OCI-LY3 (cell line): ENCODE results near the gene P3H2.

ENCODE experiments used
- H2AFZ ChIP-seq: fragments of 200-600, 300-600 bp; shearing (Covaris generic); 2 replicates; pipeline ENCODE4 v1.6.0; 2014; ENCODE audit warnings: antibody characterized with exemption, low read depth, low read length
- H3K27ac ChIP-seq: fragments of 200-600, 300-600 bp; sonication (generic); 2 replicates; pipeline ENCODE4 v1.5.1; 2014; ENCODE audit warnings: mild to moderate bottlenecking, low read length, moderate library complexity, mixed read lengths
- H3K27me3 ChIP-seq: fragments of 200-600, 300-600 bp; sonication (generic); 2 replicates; pipeline ENCODE4 v1.6.1; 2014; ENCODE audit warnings: low read depth, low read length, mixed read lengths
- H3K36me3 ChIP-seq: fragments of 200-600, 300-600 bp; sonication (generic); replicated peaks from 2 replicates; pipeline ENCODE3; 2014; ENCODE audit warnings: low read depth, low read length, mixed read lengths
- H3K4me1 ChIP-seq: fragments of 300-600, 200-600 bp; sonication (generic); 2 replicates; pipeline ENCODE4 v1.6.1; 2014; ENCODE audit warnings: low read length, mixed read lengths
- H3K4me2 ChIP-seq: fragments of 200-600, 300-600 bp; sonication (generic); 2 replicates; pipeline ENCODE4 v1.6.1; 2014; ENCODE audit warnings: low read length, mixed read lengths
- H3K4me3 ChIP-seq: fragments of 300-600, 200-600 bp; sonication (generic); 2 replicates; pipeline ENCODE4 v1.5.1; 2014; ENCODE audit warnings: antibody characterized with exemption, mild to moderate bottlenecking, low read length, moderate library complexity
- H3K79me2 ChIP-seq: fragments of 300-600, 200-600 bp; shearing (Covaris generic); 2 replicates; pipeline ENCODE4 v1.6.1; 2014; ENCODE audit warnings: mild to moderate bottlenecking, low read length, mixed read lengths
- H3K9ac ChIP-seq: fragments of 300-600, 200-600 bp; shearing (Covaris generic); 2 replicates; pipeline ENCODE4 v1.6.0; 2014; ENCODE audit warnings: mild to moderate bottlenecking, low read length, moderate library complexity
- H3K9me3 ChIP-seq: fragments of 200-600, 300-600 bp; shearing (Covaris generic); 2 replicates; pipeline ENCODE4 v1.6.1; 2014; ENCODE audit warnings: low read length, mixed read lengths; ENCODE audit not compliant: insufficient read depth
- H4K20me1 ChIP-seq: fragments of 200-600, 300-600 bp; sonication (generic); 2 replicates; pipeline ENCODE4 v1.6.1; 2016; ENCODE audit warnings: low read length, mixed read lengths; ENCODE audit not compliant: insufficient read depth
- CTCF ChIP-seq: fragments of 200-600, 300-600 bp; sonication (generic); IDR thresholded peaks from 2 replicates; pipeline ENCODE4 v1.5.1; 2014; ENCODE audit warnings: antibody characterized with exemption, low read length, low read depth
- EZH2phosphoT487 ChIP-seq: fragments of 200-600 bp; shearing (Covaris generic); IDR thresholded peaks from 2 replicates; pipeline ENCODE4 v1.6.1; 2018; ENCODE audit warnings: antibody characterized with exemption, mixed run types, low read depth

P3H2 gene

GRCh38 chr3:189974359-189974758 lies 146.3 kb downstream of the P3H2 start:
- Histone ChIP-seq H4K20me1 (no peaks in the 10 kb centered on the region), H3K4me2 (no peak overlapping the region), H3K4me3 (no peak overlapping the region), H3K4me1 (peaks cover 6% of the 10 kb centered on the region; the same call in 1 of the 2 replicates), H3K27ac (no peak overlapping the region), H3K9me3 (no peaks in the 10 kb centered on the region), H3K9ac (no peak overlapping the region), H3K79me2 (no peaks in the 10 kb centered on the region), H3K36me3 (peaks cover 11% of the 10 kb centered on the region), H2AFZ (no peak overlapping the region), H3K27me3 (no peaks in the 10 kb centered on the region)
- no peak for TF ChIP-seq EZH2phosphoT487
- no peak for TF ChIP-seq CTCF

GRCh38 chr3:189967254-189967865 lies 153.3 kb downstream of the P3H2 start:
- H3K79me2 ChIP-seq = no peaks in the 10 kb centered on the region
- H3K9me3 ChIP-seq = no peaks in the 10 kb centered on the region
- no peak overlapping the region for H3K9ac ChIP-seq
- H4K20me1 ChIP-seq = no peaks in the 10 kb centered on the region
- no peak overlapping the region for H3K4me3 ChIP-seq
- H3K27ac ChIP-seq = no peak overlapping the region
- H3K4me2 ChIP-seq = no peak overlapping the region
- no peak overlapping the region for H2AFZ ChIP-seq
- H3K36me3 ChIP-seq = peaks cover 6% of the 10 kb centered on the region
- TF ChIP-seq CTCF = peak; percentile 86
- TF ChIP-seq EZH2phosphoT487 = no peak
- H3K4me1 ChIP-seq = peaks cover 14% of the 10 kb centered on the region
- no peaks in the 10 kb centered on the region for H3K27me3 ChIP-seq

- Histone ChIP-seq H4K20me1 (no peaks in the 10 kb centered on the region), H3K27me3 (no peaks in the 10 kb centered on the region), H3K36me3 (peaks cover 3% of the 10 kb centered on the region), H3K27ac (no peak overlapping the region), H3K79me2 (no peaks in the 10 kb centered on the region), H3K4me3 (no peak overlapping the region), H2AFZ (no peak overlapping the region), H3K9ac (no peak overlapping the region), H3K4me2 (no peak overlapping the region), H3K4me1 (peaks cover 15% of the 10 kb centered on the region), H3K9me3 (no peaks in the 10 kb centered on the region)
- no peak for TF ChIP-seq CTCF
- no peak for TF ChIP-seq EZH2phosphoT487
These were observed 153.9 kb downstream of the P3H2 start for GRCh38 chr3:189966843-189967242.

- Histone ChIP-seq H4K20me1 (no peaks in the 10 kb centered on the region), H3K79me2 (no peaks in the 10 kb centered on the region), H3K9ac (no peak overlapping the region), H2AFZ (no peak overlapping the region), H3K4me1 (peaks cover 14% of the 10 kb centered on the region), H3K36me3 (no peaks in the 10 kb centered on the region), H3K4me2 (no peak overlapping the region), H3K9me3 (no peaks in the 10 kb centered on the region), H3K27ac (no peak overlapping the region), H3K4me3 (no peak overlapping the region), H3K27me3 (no peaks in the 10 kb centered on the region)
- TF ChIP-seq EZH2phosphoT487 (no peak), CTCF (no peak)
These were observed 155.9 kb downstream of the P3H2 start for GRCh38 chr3:189964623-189965332.
